HCT116 (cell line): ENCODE data around the gene SLC34A3.

Experiments used
- CBX3 ChIP-seq: IDR thresholded peaks from 2 replicates; pipeline ENCODE4 v1.6.1; 2012; ENCODE audit warnings: low read depth
- CEBPB ChIP-seq: IDR thresholded peaks from 2 replicates; pipeline ENCODE4 v1.6.1; 2012; ENCODE audit warnings: low read depth
- EZH2 ChIP-seq: fragments of 200-600 bp; sonication (generic); IDR thresholded peaks from 2 replicates; pipeline ENCODE4 v1.6.1; 2017; ENCODE audit warnings: antibody characterized with exemption, mixed run types
- EZH2phosphoT487 ChIP-seq: fragments of 200-600 bp; IDR thresholded peaks from 2 replicates; pipeline ENCODE4 v1.6.1; 2018; ENCODE audit warnings: antibody characterized with exemption, borderline replicate concordance
- JUND ChIP-seq: IDR thresholded peaks from 2 replicates; pipeline ENCODE4 v1.6.1; 2012
- POLR2A ChIP-seq: IDR thresholded peaks from 2 replicates; pipeline ENCODE4 v1.7.0; 2011; ENCODE audit warnings: borderline replicate concordance; ENCODE audit not compliant: insufficient read depth, insufficient read length; ENCODE audit errors: extremely low read depth
- POLR2AphosphoS5 ChIP-seq: IDR thresholded peaks from 2 replicates; pipeline ENCODE4 v1.6.1; 2011; ENCODE audit warnings: mild to moderate bottlenecking, low read depth, low read length, moderate library complexity
- REST ChIP-seq: IDR thresholded peaks from 2 replicates; pipeline ENCODE4 v1.6.1; 2012; ENCODE audit warnings: low read depth
- SRF ChIP-seq: IDR thresholded peaks from 2 replicates; pipeline ENCODE4 v1.6.1; 2012; ENCODE audit warnings: low read depth
- TCF7L2 ChIP-seq: IDR thresholded peaks from 2 replicates; pipeline ENCODE4 v1.7.0; 2011; ENCODE audit warnings: borderline replicate concordance, inconsistent platforms; ENCODE audit not compliant: insufficient read depth, insufficient read length; ENCODE audit errors: extremely low read depth
- YY1 ChIP-seq: IDR thresholded peaks from 2 replicates; pipeline ENCODE4 v1.6.1; 2011; ENCODE audit warnings: low read length, low read depth, moderate library complexity, mild to moderate bottlenecking; ENCODE audit not compliant: insufficient replicate concordance; ENCODE audit errors: extremely low read depth
- TF ChIP-seq, protein P1 (sequence below), 3 experiments: fragments of 200-600 bp in 1 of 3; sonication (generic) in 1 of 3; IDR thresholded peaks in 2 of 3; conservative IDR thresholded peaks in 1 of 3; 2 replicates each; pipeline ENCODE4 v1.5.1; 2012 to 2017; ENCODE audit warnings: low read depth in 2 of 3, low read length in 2 of 3, antibody characterized with exemption in 1 of 3, borderline replicate concordance in 1 of 3, control low read depth in 1 of 3, mild to moderate bottlenecking in 1 of 3, mixed read lengths in 1 of 3, mixed run types in 1 of 3, moderate library complexity in 1 of 3; ENCODE audit not compliant: insufficient read depth in 1 of 3
- TF ChIP-seq, protein P2 (sequence below): IDR thresholded peaks from 2 replicates; pipeline ENCODE4 v1.6.1; 2012

DNA sequence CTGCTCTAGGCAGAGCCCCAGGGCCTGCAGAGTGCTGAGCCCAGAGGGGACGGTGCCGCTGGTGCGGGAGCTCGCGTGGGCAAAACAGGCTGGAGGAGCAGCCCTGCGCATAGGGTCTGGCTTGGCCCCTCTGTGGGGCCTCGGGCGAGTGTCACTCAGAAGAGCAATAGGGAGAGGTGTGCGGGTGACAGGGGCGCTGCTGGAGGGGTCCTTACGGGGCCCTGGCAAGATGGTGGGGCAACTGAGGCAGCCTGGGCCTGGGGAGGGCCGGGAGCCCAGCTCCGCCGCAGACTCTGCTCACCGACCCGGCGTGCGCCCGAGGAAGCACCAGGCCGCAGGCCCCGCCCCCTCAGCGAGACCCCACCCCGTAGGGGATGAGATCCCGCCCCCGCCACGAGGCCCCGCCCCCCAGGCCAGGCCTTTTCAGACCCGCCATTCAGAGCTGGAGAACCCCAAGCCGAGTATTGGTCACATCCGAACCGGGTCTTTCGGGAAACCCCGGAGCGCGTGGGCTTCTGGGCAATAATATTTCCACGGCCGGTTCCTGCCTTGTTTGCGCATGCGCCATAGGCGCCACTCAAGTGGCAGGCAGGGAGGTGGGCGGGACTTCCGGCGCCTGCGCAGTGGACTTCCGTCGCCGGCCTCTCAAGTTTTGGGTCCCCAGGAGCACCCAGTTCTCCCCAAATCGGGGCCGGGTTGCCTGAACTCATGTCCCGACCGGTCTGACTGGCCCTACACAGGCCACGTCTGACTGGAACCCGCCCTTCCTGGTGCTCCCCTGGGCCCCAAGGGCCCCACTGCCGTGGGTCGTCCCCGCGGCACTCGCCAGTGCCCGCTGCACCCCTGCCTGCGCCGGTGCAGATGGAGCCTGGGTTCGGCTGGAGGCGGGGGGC is 7.4 kb upstream of the SLC34A3 start:
- TF ChIP-seq, protein P1, sequence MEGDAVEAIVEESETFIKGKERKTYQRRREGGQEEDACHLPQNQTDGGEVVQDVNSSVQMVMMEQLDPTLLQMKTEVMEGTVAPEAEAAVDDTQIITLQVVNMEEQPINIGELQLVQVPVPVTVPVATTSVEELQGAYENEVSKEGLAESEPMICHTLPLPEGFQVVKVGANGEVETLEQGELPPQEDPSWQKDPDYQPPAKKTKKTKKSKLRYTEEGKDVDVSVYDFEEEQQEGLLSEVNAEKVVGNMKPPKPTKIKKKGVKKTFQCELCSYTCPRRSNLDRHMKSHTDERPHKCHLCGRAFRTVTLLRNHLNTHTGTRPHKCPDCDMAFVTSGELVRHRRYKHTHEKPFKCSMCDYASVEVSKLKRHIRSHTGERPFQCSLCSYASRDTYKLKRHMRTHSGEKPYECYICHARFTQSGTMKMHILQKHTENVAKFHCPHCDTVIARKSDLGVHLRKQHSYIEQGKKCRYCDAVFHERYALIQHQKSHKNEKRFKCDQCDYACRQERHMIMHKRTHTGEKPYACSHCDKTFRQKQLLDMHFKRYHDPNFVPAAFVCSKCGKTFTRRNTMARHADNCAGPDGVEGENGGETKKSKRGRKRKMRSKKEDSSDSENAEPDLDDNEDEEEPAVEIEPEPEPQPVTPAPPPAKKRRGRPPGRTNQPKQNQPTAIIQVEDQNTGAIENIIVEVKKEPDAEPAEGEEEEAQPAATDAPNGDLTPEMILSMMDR (IDR thresholded peaks at IDR 0.05 in 2 of 3, conservative IDR thresholded peaks at IDR 0.05 in 1 of 3; ENCODE audit: borderline replicate concordance in 1 of 3, insufficient read depth in 1 of 3, low read depth in 2 of 3, low read length in 2 of 3), result no peak
- TF ChIP-seq POLR2A (peak; percentile 58), POLR2AphosphoS5 (peak; percentile 89), JUND (no peak), CEBPB (no peak), EZH2phosphoT487 (no peak), CBX3 (no peak), REST (no peak), TCF7L2 (no peak), YY1 (peak; percentile 83), EZH2 (no peak), SRF (no peak)
- TF ChIP-seq, protein P2, sequence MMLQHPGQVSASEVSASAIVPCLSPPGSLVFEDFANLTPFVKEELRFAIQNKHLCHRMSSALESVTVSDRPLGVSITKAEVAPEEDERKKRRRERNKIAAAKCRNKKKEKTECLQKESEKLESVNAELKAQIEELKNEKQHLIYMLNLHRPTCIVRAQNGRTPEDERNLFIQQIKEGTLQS, result no peak
